HG03520 (cell line): ENCODE data around the gene GNAI3.

Experiments used
- ATAC-seq: cut with Tn5 transposase; IDR thresholded peaks from one replicate; pipeline ENCODE4 v1.9.1; 2021; ENCODE audit warnings: mild to moderate bottlenecking, moderate library complexity; ENCODE audit not compliant: unreplicated experiment

The GNAI3 gene

DNA sequence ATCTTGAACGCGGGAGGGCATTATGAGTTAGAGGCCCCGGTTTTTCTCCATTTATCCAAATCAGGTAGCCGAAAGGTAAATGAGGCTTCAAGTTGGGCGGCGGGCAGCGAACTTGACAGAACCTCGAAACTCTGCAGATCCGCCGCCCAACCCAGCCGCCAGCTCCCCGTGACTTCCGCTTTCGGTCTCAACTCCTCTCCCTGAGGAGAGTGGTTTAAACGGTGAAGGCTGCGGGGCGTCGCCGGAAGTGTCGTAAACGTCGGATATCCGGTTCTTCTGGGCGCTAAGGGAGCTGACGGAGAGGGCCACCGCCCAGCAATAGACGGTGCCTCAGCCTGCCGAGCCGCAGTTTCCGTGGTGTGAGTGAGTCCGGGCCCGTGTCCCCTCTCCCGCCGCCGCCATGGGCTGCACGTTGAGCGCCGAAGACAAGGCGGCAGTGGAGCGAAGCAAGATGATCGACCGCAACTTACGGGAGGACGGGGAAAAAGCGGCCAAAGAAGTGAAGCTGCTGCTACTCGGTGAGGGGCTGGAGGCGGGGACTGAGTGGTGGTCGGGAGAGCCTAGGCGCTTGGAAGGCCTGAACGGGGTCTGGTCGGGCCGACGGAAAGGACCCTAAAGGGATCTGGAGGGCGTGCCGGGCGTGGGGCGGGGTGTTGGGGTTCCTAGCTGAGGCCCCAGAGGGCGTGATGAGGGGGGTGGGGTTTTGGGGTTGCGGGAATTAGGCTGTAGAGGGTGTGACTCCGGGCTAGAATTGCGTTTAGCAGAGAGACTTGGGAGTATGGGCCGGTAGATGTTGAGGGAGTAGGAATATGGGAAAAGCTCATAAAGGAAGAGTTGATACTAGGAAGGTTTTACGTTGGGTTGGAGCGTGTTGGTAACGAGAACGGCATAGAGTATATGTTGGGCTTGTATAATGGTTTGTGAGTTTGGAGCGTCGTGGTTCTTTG lies at the start of gene GNAI3:
TSS of gene GNAI3 (plus strand) at position 295 of the 947 bp plus-strand sequence. CDS start at position 401, 106 bp downstream.
- peak; percentile 85 for ATAC-seq

DNA sequence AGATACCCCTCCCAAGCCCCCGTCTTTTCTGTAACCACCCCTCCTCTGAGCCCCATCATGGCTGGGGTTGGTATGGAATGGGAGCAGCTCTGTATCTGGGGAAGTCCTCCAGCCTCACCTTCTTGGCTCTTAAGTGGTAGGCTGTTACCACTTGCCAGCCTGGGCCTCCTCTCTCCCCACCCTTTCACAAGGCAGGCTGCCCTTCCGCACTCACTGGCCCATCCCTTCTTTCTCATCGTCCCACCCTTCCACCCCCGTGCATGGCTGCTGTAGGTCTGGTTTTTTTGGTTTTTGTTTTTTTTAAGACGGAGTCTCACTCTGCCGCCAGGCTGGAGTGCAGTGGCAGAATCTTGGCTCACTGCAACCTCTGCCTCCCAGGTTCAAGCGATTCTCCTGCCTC lies 49.3 kb upstream of the GNAI3 start:
- no peak for ATAC-seq

DNA sequence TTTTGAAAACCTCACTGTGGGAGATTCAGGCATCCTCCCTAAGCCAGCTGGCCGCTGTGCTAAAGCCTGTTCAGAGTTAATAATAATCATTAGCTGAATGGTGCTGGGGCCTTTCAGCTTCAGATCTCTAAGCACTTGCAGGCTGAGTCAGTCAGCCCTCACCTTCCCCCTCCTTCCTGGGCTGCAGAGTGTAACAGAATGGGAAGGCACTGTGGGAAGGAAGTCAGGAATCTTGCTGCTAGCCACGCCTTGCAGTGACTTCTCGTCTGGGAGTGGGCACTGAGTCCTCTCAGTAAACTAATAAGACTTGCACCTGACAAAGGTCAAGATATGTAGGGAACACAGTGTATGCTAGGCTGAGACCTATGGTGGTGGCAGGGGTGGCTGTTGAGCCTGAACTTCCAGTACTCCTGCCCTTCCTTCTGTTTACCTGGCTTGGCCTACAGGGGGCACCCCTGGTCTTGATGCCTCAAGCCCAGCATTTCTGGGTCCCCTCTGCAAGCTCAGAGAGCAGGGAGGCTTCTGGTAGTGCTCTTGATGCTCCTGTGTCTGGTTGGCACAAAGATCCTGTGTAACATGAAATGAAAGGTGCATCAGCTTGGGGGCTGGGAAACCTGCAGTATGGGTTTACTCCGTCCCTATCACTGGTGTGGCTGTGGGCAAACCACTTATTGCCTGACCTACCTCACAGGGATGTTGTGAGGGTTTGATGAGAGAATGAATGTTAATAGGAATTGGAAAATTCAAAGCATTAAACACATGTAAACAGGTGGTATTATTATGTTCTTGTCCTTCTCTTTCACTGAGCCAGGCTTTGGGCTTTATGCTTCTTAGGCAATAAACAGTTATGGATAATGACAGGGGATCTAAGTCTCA lies 48.5 kb upstream of the GNAI3 start:
- ATAC-seq, result no peak

DNA sequence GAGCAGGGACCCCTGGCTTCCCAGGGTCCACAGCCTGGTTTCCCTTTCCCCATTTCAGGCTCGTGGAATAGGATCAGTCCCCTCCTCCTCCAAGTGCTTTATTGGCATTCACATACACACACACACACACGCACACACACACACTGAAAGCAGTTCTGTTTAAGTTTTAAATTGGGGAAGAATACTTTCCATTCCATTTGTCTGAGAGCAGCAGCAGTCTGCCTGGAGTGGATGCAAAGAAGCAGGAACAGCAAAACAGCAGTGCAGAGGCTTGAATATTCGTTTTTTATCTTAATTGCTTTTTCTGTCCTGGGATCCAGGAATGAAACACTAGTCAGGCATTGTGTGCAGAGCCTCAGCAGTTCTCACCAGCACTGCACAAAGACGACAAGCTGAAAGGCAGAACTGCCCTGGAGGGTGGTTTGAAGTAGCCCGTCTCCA lies 47.5 kb upstream of the GNAI3 start:
- no peak for ATAC-seq

DNA sequence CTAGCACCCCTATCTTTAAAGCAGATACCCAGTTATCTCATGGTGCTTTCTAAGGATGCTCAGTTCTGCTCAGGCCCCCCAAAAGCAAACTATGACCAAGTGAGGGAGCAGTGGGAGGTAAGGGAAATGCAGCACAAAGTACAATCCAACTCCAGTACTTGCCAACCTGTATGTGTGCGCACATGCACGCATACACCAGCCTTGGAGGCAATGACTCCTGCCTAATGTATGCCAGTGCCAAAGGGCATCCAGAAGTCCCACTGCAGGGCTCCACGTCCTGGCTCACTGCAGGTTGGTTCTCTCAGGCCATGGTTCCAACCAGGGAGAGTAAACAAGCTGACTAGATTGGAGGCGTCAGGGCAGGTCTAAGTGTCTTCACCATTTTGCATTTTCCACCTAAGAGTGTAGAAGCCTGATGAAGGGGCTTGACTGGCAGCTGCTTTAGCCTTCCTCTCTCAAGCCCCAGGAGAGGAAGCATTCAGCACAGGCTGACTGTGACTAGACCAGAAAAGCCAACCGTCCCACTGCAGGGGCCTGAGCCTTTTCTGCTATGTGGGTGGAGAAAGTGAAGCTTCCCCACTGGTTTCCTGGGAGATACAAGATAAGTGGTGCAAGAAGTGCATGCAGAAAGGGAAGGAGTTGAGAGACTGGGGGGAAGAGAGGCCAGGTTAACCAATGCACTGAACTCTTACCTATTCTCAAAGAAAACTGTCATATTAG lies 46.6 kb upstream of the GNAI3 start:
- no peak for ATAC-seq

DNA sequence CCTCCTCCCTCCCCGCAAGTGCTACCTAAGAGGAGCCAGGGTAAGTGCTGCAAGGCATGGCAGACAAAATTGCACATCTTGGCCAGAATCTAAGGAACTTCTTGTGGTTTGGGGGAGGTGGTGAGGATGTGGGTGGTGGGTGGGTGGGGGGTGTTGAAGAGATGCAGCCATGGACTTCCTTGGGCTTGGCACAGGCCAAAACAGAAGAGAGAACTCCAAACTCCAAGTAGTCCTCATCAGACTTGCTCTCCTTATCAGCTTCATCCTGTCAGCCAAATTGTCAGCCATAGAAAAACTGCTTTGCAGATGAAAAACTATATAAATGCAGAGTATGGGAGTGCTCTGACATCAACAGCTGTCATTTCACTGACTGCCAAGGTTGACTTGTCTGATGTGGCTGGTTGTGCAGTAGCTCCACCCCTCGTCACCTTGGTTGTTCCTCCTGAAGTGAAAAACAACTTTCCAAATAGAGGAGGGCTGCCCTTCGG lies 46.0 kb upstream of the GNAI3 start:
- no peak for ATAC-seq

DNA sequence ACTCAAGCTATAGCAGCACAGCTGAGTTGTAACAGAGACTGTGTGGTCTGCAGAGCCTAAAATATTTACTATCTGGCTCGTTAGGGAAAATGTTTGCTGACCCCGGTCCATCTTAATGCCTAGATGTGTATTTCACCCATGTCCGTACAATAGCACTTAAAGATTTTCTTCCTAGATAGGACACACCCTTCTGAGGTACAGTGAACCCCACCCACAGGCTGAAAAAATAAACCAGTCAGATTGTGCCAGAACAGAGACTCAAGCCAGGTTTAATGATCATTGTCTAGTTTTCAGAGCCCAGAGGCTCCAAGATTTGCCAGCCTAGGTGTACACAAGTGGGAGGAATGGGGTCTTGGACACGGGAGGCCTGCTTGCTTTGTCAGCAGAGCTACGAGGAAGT lies 44.5 kb upstream of the GNAI3 start:
- ATAC-seq, result no peak

DNA sequence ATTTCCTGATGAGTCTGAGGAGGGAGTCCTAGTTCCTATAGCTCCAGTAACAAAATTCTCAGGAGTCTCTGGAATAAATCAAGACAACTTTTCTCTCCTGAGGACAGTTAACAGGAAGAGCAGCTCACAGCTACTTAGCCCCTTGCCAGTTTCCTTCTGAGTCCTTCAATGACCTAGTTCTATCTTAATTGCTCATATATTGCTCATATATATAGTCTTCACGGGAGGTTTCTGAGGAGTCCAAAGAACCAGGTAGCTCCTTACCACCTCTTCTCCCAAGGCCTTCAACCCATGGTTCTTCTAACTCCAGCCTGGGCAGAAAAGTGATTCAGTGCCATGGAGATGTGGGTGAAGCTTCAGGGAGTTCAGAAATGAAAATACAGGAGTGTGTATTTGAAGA lies 43.4 kb upstream of the GNAI3 start:
- ATAC-seq, result no peak

DNA sequence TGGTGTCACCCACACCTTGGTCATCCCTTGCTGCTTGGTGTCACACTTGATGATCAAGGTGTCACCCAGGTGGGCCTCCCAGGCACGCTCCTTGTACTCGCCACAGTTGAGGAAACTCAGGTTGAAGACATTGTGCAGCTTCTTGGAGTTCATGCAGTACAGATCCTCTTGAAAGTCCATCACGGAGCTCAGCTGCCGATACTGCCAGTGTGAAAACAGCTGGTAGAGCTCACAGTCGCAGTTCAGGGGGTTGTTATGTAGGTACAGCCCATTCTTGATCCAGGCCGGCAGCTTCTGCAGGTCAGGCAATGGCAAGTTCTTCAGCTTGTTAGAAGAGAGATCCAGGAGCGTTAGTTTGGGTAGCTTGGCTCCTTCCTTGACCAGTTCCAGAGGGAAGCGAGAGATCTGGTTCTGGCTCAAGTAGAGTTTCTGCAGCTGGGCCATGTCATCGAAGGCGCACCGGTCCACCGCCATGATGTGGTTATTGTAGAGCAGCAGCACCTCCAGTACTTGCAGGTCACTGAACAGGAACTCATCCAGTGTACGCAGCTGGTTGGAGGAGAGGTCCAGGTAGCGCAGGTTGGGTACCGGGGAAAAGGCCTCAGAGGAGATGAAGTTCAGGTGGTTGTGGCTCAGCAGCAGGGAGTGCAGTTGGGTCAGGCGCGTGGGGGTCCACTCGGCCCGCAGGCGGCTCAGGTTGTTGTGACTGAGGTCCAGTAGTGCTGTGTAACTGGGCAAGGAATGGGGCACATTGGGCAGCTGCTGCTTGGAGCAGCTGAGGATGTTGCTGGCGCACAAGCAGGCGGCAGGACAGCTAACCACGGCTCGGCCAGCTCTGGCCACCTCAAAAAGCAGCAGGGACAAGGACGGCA lies 40.2 kb upstream of the GNAI3 start:
- ATAC-seq, result no peak

DNA sequence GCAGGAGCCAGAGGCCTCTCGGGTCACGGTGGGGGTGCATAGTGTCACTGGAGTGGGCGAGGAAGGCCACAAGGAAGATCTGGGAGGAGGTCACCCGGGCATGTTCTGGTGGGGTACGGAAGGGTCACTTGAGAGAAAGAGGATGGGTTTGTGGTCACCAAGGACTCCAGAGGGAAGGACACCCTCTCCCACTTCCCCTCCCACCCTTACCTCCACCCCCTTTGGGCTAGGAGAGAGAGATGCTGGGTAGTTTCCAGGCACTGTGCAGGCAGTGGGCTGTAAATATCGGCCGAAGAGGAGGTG lies 39.6 kb upstream of the GNAI3 start:
- ATAC-seq, result no peak

DNA sequence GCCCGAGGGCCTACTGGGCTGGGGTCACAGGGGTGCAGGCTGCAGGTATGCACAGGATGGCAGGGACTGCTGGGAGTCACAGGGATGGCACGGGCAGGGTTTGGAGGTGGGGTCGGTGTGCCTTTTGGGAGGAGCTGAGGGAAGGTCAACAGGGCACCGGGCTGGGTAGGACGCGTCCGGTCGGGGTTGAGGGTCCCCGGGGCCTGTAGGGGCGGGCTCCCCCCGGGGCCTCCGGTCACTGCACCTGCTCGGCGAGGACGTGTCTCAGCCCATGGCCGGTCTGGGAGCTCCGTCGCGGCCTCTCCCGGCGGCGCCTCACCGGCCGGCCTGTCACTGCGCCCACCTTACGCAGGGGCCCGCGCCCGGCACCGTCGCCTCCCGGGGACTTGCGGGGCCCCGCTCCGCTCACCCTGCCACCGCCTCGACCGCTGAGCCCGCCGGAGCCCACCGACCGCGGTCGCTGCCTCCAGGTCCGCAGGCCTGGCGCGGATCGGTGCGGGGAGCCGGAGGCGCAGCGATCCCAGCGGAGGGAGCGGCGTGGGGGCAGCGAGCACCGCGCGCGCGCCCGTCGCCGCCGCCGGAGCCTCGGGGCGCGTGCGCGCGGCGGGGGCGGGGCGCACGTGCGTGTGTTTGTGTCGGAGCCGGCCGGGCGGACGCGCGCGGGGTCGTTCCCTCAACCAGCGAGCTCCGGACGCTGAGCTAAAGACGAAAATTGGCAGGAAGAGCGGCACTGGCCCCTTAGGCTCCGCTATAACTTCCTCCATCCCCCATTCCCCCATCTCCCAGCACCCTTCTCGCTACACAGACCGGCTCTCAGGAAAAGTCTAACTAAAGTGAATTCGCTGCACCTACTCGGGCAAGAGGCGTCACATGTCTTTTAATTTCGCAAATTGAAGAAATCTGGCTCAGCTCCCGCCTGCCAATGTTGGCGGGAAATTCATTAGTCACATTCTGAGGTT lies 39.0 kb upstream of the GNAI3 start, which contains the start of gene AMIGO1:
TSS of gene AMIGO1 (minus strand) at position 552 of the 959 bp plus-strand sequence. CDS start 815 bp downstream, outside the sequence.
- ATAC-seq, result peak; percentile 44

DNA sequence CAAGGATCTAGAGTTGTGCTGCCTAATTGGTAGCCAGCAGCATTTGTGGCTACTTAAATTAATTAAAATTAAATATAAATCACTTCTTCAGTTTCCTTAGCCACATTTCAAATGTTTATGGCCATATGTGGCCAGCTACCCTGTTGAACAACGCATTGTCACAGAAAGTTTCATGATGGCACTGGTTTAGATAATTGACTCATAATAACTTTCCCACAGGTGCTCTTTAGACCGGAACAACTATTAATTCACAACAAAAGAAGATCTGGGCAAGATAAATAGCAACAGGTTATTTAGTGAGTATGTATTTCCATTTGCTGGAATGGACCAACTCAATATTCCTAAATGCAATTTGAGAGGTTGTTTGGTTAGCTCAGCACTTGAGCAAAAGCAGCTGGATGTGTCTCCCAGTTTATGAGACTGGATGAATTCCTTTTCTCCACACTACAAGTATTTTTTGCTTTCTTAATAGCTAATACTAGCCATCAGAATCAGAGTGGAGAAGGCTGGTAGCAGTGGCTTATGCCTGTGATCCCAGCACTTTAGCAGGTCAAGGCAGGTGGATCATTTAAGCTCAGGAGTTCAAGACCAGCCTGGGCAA lies 35.2 kb upstream of the GNAI3 start:
- no peak for ATAC-seq

DNA sequence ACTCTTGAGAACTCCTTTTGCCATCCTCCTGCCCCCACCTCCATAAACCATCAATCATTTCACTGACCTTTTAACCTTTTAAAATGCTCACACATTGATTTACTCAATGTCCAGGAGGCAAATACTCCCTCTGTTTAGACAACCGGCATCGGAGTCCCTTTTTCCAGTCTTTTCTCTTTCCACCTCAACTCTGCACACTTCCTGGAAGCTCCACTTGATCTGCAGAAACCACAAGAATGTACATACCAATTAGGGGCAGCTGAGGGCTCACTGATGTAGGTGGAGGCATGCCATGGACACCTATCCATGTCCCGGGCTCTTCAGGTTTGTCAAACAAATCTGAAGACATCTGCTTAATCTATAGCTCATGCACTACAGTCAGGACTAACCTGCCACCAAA lies 33.6 kb upstream of the GNAI3 start:
- ATAC-seq, result no peak

DNA sequence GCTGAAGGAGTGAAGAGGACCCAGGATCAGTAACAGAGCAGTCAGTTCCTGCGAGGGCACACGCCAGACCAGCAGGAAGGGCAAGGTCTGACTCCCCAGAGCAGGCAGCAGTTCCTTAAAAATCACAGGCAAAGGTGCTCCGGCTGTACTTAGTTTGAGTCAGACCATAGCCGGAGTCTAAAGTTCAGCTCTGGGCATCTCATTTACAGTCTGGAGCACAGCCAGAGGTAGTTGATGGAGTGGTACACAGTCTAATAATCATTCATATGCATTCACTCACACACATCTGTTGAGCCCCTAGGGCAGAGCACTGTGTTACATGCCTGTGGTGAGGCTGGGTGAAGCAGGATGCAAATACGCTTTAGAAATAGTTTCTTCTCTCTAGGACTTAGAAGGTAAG lies 31.5 kb upstream of the GNAI3 start:
- ATAC-seq, result no peak

DNA sequence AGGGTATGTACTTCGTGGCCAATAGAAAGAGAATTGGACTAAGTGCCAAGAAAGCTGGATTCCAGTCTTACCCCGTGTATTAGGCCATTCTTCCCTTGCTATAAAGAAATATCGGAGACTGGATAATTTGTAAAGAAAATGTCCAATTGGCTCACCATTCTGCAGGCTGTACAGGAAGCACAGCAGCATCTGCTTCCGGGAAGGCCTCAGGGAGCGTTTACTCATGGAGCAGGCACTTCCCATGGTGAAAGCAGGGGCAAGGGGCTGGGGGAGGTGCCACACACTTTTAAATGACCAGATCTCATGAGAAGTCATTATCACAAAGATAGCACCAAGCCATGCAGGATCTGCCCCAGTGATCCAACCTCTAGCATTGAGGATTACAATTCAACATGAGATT lies 31.1 kb upstream of the GNAI3 start:
- ATAC-seq, result no peak

DNA sequence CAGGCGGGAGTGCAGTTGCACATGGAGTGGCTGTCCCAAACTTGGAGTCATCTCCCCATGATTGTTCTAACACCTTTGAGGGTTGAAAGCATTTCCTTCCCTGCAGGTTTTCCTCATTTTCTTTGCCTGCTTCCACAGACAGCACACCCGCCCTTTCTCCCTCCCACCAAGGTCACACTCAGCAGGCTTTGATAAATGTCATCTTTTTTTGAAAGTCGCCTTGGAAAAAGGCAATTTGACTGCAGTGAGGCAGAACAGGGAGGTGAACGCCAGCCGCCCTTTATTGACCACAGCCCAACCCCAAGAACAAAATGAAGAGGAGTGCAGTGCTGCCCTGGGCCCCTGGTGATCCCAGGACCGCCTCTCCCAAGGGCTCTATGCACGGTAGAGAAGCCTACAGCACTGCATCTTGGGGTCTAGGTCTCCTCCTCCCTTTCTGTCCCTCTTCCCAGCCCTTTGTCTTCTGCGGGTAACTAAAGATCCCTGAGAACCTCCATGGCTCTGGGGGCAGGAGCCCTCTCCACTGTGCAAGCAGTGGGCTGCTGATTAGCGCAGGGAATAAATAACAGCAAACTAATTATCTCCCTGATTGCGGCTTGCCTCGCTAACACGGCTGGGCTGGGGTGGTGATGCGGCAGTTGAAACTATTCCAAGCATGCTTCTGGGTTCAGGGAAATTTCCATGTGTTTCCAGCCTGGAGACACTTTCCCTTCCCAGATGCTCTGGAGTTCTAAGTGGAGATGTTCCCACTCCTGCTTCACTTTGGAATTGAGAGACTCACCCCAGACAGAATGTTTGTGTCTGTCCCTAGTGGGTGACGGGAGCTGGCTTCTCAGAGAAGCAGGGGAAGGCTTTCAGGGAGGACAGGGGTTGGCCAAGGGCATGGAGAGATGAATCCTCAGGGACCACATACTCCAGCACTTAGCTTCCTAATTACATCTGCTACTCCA lies 27.1 kb upstream of the GNAI3 start:
- ATAC-seq, result no peak

DNA sequence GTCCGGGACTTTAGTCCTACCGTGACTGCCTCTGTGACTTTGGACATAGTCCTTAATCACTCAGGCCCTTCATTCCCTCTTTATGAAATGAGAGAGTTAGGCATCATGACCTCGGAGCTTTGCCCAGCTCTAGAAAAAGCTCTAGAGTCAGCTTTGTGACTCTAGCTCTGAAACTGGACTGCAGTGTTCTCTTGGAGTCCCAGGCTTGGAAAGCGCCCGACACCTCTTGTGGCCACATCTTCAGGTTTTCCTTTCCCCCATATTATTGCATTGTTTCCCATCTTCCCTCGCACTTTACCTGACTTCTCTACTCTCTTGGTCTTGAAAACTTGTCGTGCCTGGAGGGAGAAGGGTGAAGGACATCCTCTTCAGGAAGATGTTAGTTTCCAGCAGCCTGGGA lies 26.4 kb upstream of the GNAI3 start:
- ATAC-seq, result no peak
